Measurements from ENCODE around the gene PBX1. TPM values are rescaled to one million over a fixed set of nuclear protein-coding genes. Genes with fewer than 3 reads are reported as not detected.

Gene PBX1
- total and polyA plus RNA-seq, 10 of the 15 experiments (the other 5 are each of a cell fraction or from before 2014, with no cell fraction given) = 0.05 to 0.28 (median 0.11) TPM; not detected in 5

- BruUV-seq (replicated peaks) = no TSS peak
- SMC1A ChIA-PET (ENCODE audit: uncharacterized antibody, unreplicated experiment) = no interaction called here
- in situ Hi-C loops (cut with MboI) (loop anchor here (5.0 to 10.0 kb wide), 2 partner anchors 1260 to 1373 kb away; no protein-coding TSS in a partner anchor), intact Hi-C loops (cut with micrococcal nuclease; ENCODE audit: unreplicated experiment) (loop anchor here (5.0 to 10.0 kb wide), 4 partner anchors 118 to 960 kb away; no protein-coding TSS in a partner anchor)
- Histone ChIP-seq H3K9me3 (replicated peaks; ENCODE audit: control insufficient read depth, insufficient read depth, low read length) (no peaks in the 10 kb centered on the region), H4K20me1 (ENCODE audit: control insufficient read depth, insufficient read depth) (no peaks in the 10 kb centered on the region), H3K4me2 (ENCODE audit: control insufficient read depth, insufficient read depth) (no peak overlapping the region), H3K4me1 (ENCODE audit: control insufficient read depth, insufficient read depth, low read length) (no peaks in the 10 kb centered on the region), H3K4me3 (no peak overlapping the region), H3K27me3 (replicated peaks in 1 of 2; ENCODE audit: control insufficient read depth in 2 of 2, insufficient read depth in 2 of 2, low read length in 1 of 2) (no peaks in the 10 kb centered on the region), H2AFZ (ENCODE audit: control insufficient read depth, low read depth, low read length) (no peak overlapping the region), H3K79me2 (ENCODE audit: control insufficient read depth, insufficient read depth, low read length) (no peaks in the 10 kb centered on the region), H3K27ac (ENCODE audit: control insufficient read depth, insufficient read depth) (no peak overlapping the region), H3K36me3 (ENCODE audit: control insufficient read depth in 2 of 2, insufficient read depth in 2 of 2, low read length in 1 of 2) (no peaks in the 10 kb centered on the region), H3K9ac (ENCODE audit: control insufficient read depth, insufficient read depth, low read length) (no peak overlapping the region)
- ATAC-seq (no peak), FAIRE-seq (no peak), DNase-seq (ENCODE audit: low read depth, low spot score) (no peak)
- TF ChIP-seq, protein P1, sequence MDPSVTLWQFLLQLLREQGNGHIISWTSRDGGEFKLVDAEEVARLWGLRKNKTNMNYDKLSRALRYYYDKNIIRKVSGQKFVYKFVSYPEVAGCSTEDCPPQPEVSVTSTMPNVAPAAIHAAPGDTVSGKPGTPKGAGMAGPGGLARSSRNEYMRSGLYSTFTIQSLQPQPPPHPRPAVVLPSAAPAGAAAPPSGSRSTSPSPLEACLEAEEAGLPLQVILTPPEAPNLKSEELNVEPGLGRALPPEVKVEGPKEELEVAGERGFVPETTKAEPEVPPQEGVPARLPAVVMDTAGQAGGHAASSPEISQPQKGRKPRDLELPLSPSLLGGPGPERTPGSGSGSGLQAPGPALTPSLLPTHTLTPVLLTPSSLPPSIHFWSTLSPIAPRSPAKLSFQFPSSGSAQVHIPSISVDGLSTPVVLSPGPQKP (IDR thresholded peaks at IDR 0.05; ENCODE audit: low read depth, low read length) = no peak
- no peak for TF ChIP-seq SMARCA5 (IDR thresholded peaks at IDR 0.05)
- TF ChIP-seq TARDBP (IDR thresholded peaks at IDR 0.05; ENCODE audit: borderline replicate concordance) = no peak
- no peak for TF ChIP-seq EGR1 (IDR thresholded peaks at IDR 0.05; ENCODE audit: borderline replicate concordance in 1 of 2, low read depth in 2 of 2, low read length in 2 of 2)
- TF ChIP-seq NKRF (conservative IDR thresholded peaks at IDR 0.05) = no peak
- TF ChIP-seq SMAD1 (IDR thresholded peaks at IDR 0.05; ENCODE audit: low read depth, partially characterized antibody) = no peak
- no peak for TF ChIP-seq FOXK2 (IDR thresholded peaks at IDR 0.05)
- no peak for TF ChIP-seq FOXM1 (IDR thresholded peaks at IDR 0.05; ENCODE audit: low read depth, low read length)
- no peak for TF ChIP-seq RB1 (IDR thresholded peaks at IDR 0.05; ENCODE audit: borderline replicate concordance)
- WGBS (ENCODE audit: insufficient coverage, insufficient replicate concordance, low lambda C conversion rate, missing lambda C conversion rate) = 10% methylated on average over 6 of the region's 6 CpGs
- CTCF ChIA-PET = interaction anchor here (1.8 to 1.9 kb wide), 2 partner anchors 10 to 1255 kb away, joined by 4 read pairs; no protein-coding TSS in a partner anchor
- RAD21 ChIA-PET (ENCODE audit: unreplicated experiment) = no interaction called here
- POLR2A ChIA-PET = no interaction called here
These were observed 226.0 kb downstream of the PBX1 start for GRCh38 chr1:164784960-164785359.
